ENCODE data around the gene GREB1L.

Gene GREB1L

GRCh38 chr18:21448299-21448698 lies 206.3 kb downstream of the GREB1L start:
- DNase-seq (ENCODE audit: low read depth): no peak
- TF ChIP-seq CTCF (IDR thresholded peaks at IDR 0.05; ENCODE audit: insufficient read depth, low read depth, low read length, missing control alignments): no peak

GRCh38 chr18:21449367-21450290 lies 207.6 kb downstream of the GREB1L start:
- DNase-seq (ENCODE audit: low read depth): no peak
- TF ChIP-seq CTCF (IDR thresholded peaks at IDR 0.05; ENCODE audit: insufficient read depth, low read depth, low read length, missing control alignments): no peak
- no peak overlapping the region for H3K4me3 ChIP-seq (ENCODE audit: low read depth, low read length)

More at GRCh38 chr18:21448299-21448698, 206.3 kb downstream of the GREB1L start:
- H3K4me3 ChIP-seq (ENCODE audit: low read depth, low read length): no peak overlapping the region

GRCh38 chr18:21450503-21450902 lies 208.5 kb downstream of the GREB1L start:
- TF ChIP-seq CTCF (IDR thresholded peaks at IDR 0.05; ENCODE audit: insufficient read depth, low read depth, low read length, missing control alignments): no peak
- no peak for DNase-seq (ENCODE audit: low read depth)
- H3K4me3 ChIP-seq (ENCODE audit: low read depth, low read length): no peak overlapping the region

- DNase-seq (ENCODE audit: low read depth): no peak
These were observed 208.9 kb downstream of the GREB1L start for GRCh38 chr18:21450913-21451312.

GRCh38 chr18:21451851-21452250 lies 209.8 kb downstream of the GREB1L start:
- DNase-seq (ENCODE audit: low read depth): no peak
- no peak for TF ChIP-seq CTCF (IDR thresholded peaks at IDR 0.05; ENCODE audit: insufficient read depth, low read depth, low read length, missing control alignments)
- H3K4me3 ChIP-seq (ENCODE audit: low read depth, low read length): no peak overlapping the region

More at GRCh38 chr18:21450913-21451312, 208.9 kb downstream of the GREB1L start:
- H3K4me3 ChIP-seq (ENCODE audit: low read depth, low read length): no peak overlapping the region
- TF ChIP-seq CTCF (IDR thresholded peaks at IDR 0.05; ENCODE audit: insufficient read depth, low read depth, low read length, missing control alignments): no peak

GRCh38 chr18:21452276-21452780 lies 210.3 kb downstream of the GREB1L start:
- no peak for DNase-seq (ENCODE audit: low read depth)
- no peak for TF ChIP-seq CTCF (IDR thresholded peaks at IDR 0.05; ENCODE audit: insufficient read depth, low read depth, low read length, missing control alignments)
- no peak overlapping the region for H3K4me3 ChIP-seq (ENCODE audit: low read depth, low read length)
